ENCODE measurements around the gene MYMK. TPM values are rescaled to one million over a fixed set of nuclear protein-coding genes. Genes with fewer than 3 reads are reported as not detected.

Gene MYMK
- total and polyA plus RNA-seq, 2 of the 8 experiments (the other 6 are each of a cell fraction or from before 2014, with no cell fraction given): not detected

DNA sequence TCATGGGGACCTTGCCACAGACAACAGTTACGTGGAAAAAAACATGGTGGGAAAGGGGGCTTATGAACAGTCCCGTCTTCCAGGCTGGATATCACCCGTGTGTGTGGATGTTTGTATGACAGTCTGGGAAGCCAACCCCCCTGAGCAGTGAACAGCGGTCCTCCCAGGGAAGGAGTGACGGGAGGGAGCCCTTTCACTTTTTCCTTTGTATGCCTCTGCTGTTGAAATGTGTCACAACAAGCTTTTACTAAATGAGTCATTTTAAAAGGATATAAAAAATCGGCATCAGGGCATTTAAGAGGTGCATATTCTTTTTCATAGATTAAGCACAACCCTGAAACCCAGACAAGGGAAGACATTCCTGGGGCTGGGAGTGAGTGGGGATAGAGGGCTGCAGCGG is 5.1 kb downstream of the MYMK start (continued):
- TF ChIP-seq, protein P1, sequence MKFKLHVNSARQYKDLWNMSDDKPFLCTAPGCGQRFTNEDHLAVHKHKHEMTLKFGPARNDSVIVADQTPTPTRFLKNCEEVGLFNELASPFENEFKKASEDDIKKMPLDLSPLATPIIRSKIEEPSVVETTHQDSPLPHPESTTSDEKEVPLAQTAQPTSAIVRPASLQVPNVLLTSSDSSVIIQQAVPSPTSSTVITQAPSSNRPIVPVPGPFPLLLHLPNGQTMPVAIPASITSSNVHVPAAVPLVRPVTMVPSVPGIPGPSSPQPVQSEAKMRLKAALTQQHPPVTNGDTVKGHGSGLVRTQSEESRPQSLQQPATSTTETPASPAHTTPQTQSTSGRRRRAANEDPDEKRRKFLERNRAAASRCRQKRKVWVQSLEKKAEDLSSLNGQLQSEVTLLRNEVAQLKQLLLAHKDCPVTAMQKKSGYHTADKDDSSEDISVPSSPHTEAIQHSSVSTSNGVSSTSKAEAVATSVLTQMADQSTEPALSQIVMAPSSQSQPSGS (IDR thresholded peaks at IDR 0.05; ENCODE audit: low read length): no peak
- TF ChIP-seq KDM4A (IDR thresholded peaks at IDR 0.05; ENCODE audit: low read depth, low read length, severe bottlenecking): no peak
- TF ChIP-seq SP2 (IDR thresholded peaks at IDR 0.05; ENCODE audit: low read length): no peak
- TF ChIP-seq, protein P2, sequence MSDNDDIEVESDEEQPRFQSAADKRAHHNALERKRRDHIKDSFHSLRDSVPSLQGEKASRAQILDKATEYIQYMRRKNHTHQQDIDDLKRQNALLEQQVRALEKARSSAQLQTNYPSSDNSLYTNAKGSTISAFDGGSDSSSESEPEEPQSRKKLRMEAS (IDR thresholded peaks at IDR 0.05): no peak
- TF ChIP-seq POLR2A (IDR thresholded peaks at IDR 0.05; ENCODE audit: control extremely low read depth in 1 of 2, low read depth in 2 of 2, low read length in 2 of 2): no peak
- TF ChIP-seq SIX5 (IDR thresholded peaks at IDR 0.05; ENCODE audit: low read depth, low read length): no peak
- no peak for TF ChIP-seq BRCA1 (IDR thresholded peaks at IDR 0.05; ENCODE audit: low read depth, low read length)
